HCT116 (cell line): ENCODE measurements around the gene CREB3.

Experiments used
- CTCF ChIP-seq, 3 experiments: fragments of 200-600 bp in 1 of 3; sonication (generic) in 1 of 3; IDR thresholded peaks in 2 of 3; conservative IDR thresholded peaks in 1 of 3; 2 replicates each; pipeline ENCODE4 v1.5.1; 2012 to 2017; ENCODE audit warnings: low read depth in 2 of 3, low read length in 2 of 3, antibody characterized with exemption in 1 of 3, borderline replicate concordance in 1 of 3, control low read depth in 1 of 3, mild to moderate bottlenecking in 1 of 3, mixed read lengths in 1 of 3, mixed run types in 1 of 3, moderate library complexity in 1 of 3; ENCODE audit not compliant: insufficient read depth in 1 of 3
- EGR1 ChIP-seq: IDR thresholded peaks from 2 replicates; pipeline ENCODE4 v1.6.1; 2012; ENCODE audit warnings: low read depth
- EZH2 ChIP-seq: fragments of 200-600 bp; sonication (generic); IDR thresholded peaks from 2 replicates; pipeline ENCODE4 v1.6.1; 2017; ENCODE audit warnings: antibody characterized with exemption, mixed run types
- EZH2phosphoT487 ChIP-seq: fragments of 200-600 bp; IDR thresholded peaks from 2 replicates; pipeline ENCODE4 v1.6.1; 2018; ENCODE audit warnings: antibody characterized with exemption, borderline replicate concordance
- JUND ChIP-seq: IDR thresholded peaks from 2 replicates; pipeline ENCODE4 v1.6.1; 2012
- POLR2A ChIP-seq: IDR thresholded peaks from 2 replicates; pipeline ENCODE4 v1.7.0; 2011; ENCODE audit warnings: borderline replicate concordance; ENCODE audit not compliant: insufficient read depth, insufficient read length; ENCODE audit errors: extremely low read depth
- POLR2AphosphoS5 ChIP-seq: IDR thresholded peaks from 2 replicates; pipeline ENCODE4 v1.6.1; 2011; ENCODE audit warnings: mild to moderate bottlenecking, low read depth, low read length, moderate library complexity
- RAD21 ChIP-seq: IDR thresholded peaks from 2 replicates; pipeline ENCODE4 v1.6.1; 2012; ENCODE audit warnings: low read depth, mild to moderate bottlenecking
- SRF ChIP-seq: IDR thresholded peaks from 2 replicates; pipeline ENCODE4 v1.6.1; 2012; ENCODE audit warnings: low read depth
- TCF7L2 ChIP-seq: IDR thresholded peaks from 2 replicates; pipeline ENCODE4 v1.7.0; 2011; ENCODE audit warnings: borderline replicate concordance, inconsistent platforms; ENCODE audit not compliant: insufficient read depth, insufficient read length; ENCODE audit errors: extremely low read depth
- YY1 ChIP-seq: IDR thresholded peaks from 2 replicates; pipeline ENCODE4 v1.6.1; 2011; ENCODE audit warnings: low read length, low read depth, moderate library complexity, mild to moderate bottlenecking; ENCODE audit not compliant: insufficient replicate concordance; ENCODE audit errors: extremely low read depth

GRCh38 chr9:35714123-35714522 lies 18.3 kb upstream of the CREB3 start:
- TF ChIP-seq CTCF (IDR thresholded peaks at IDR 0.05 in 2 of 3, conservative IDR thresholded peaks at IDR 0.05 in 1 of 3; ENCODE audit: borderline replicate concordance in 1 of 3, insufficient read depth in 1 of 3, low read depth in 2 of 3, low read length in 2 of 3) (no peak), POLR2A (no peak), JUND (no peak), POLR2AphosphoS5 (no peak), EZH2 (no peak), TCF7L2 (no peak), SRF (no peak), YY1 (no peak), RAD21 (no peak), EGR1 (no peak), EZH2phosphoT487 (no peak)
